HepG2 (cell line): ENCODE data around the gene FUT6. TPM values are rescaled to one million over a fixed set of nuclear protein-coding genes. Genes with fewer than 3 reads are reported as not detected.

Source experiments
- BRD4 ChIP-seq: sonication (generic); formaldehyde crosslinking; IDR thresholded peaks from 2 replicates; pipeline ENCODE4 v1.4.0; 2020; ENCODE audit warnings: missing genetic modification reagents
- HDAC1 ChIP-seq: sonication (generic); formaldehyde crosslinking; IDR thresholded peaks from 2 replicates; pipeline ENCODE4 v1.5.1; 2020; ENCODE audit warnings: mild to moderate bottlenecking, missing genetic modification reagents
- HOXA5 ChIP-seq: sonication (generic); formaldehyde crosslinking; IDR thresholded peaks from 2 replicates; pipeline ENCODE4 v1.4.0; 2020; ENCODE audit warnings: missing genetic modification reagents
- KDM5A ChIP-seq: fragments of 200-600 bp; sonication (generic); IDR thresholded peaks from 2 replicates; pipeline ENCODE4 v1.7.0; 2018; ENCODE audit warnings: antibody characterized with exemption, mild to moderate bottlenecking, low read length, borderline replicate concordance
- KLF9 ChIP-seq: IDR thresholded peaks from 2 replicates; pipeline ENCODE4 v1.6.1; 2016; ENCODE audit warnings: low read depth
- PAWR ChIP-seq: sonication (generic); formaldehyde crosslinking; IDR thresholded peaks from 2 replicates; pipeline ENCODE4 v1.4.0; 2020; ENCODE audit warnings: missing genetic modification reagents, mild to moderate bottlenecking, borderline replicate concordance
- PRPF4 ChIP-seq: fragments of 200-400 bp; formaldehyde crosslinking; IDR thresholded peaks from 2 replicates; pipeline ENCODE4 v1.6.1; 2016; ENCODE audit warnings: low read length, low read depth; ENCODE audit not compliant: poor library complexity, severe bottlenecking
- ZBTB1 ChIP-seq: sonication (generic); formaldehyde crosslinking; IDR thresholded peaks from 2 replicates; pipeline ENCODE4 v1.4.0; 2020; ENCODE audit warnings: missing genetic modification reagents, borderline replicate concordance
- ZNF510 ChIP-seq: sonication (generic); formaldehyde crosslinking; IDR thresholded peaks from 2 replicates; pipeline ENCODE4 v1.4.0; 2020; ENCODE audit warnings: low read depth, mild to moderate bottlenecking, missing genetic modification reagents
- ZNF773 ChIP-seq: sonication (generic); formaldehyde crosslinking; IDR thresholded peaks from 2 replicates; pipeline ENCODE4 v1.4.0; 2020; ENCODE audit warnings: missing genetic modification reagents, borderline replicate concordance
- ZSCAN29 ChIP-seq: sonication (generic); formaldehyde crosslinking; conservative IDR thresholded peaks from 2 replicates; pipeline ENCODE4 v1.4.0; 2020; ENCODE audit warnings: mild to moderate bottlenecking, missing genetic modification reagents
- polyA plus RNA-seq, 8 experiments: library from polyadenylated mRNA; depleted of rRNA in 3 of 8; stranded (reverse) in 7 of 8; unstranded in 1 of 8; fragments of >200 nt; fragmentation: Illumina TruSeq in 4 of 8; extraction: Trizol in 4 of 8; gene quantifications; 2 replicates each; pipeline versions ENCODE4 v1.2.1 to v1.2.3, GENCODE V29; 2011 to 2016; ENCODE audit warnings: low read depth in 4 of 8, missing spikeins in 1 of 8, mixed read lengths in 1 of 8; ENCODE audit not compliant: insufficient read depth in 1 of 8
- total RNA-seq, 5 experiments: library from RNA; depleted of rRNA; stranded (reverse); fragments of >200 nt; fragmentation: Illumina TruSeq; extraction: Trizol; gene quantifications; 2 replicates each; pipeline ENCODE4 v1.2.3, GENCODE V29; 2016; ENCODE audit warnings: low read depth in 1 of 5
- TF ChIP-seq, protein P1 (sequence below): sonication (generic); formaldehyde crosslinking; IDR thresholded peaks from 2 replicates; pipeline ENCODE4 v1.9.0; 2021; ENCODE audit warnings: missing genetic modification reagents, borderline replicate concordance
- TF ChIP-seq, protein P2 (sequence below): sonication (generic); formaldehyde crosslinking; conservative IDR thresholded peaks from 2 replicates; pipeline ENCODE4 v1.4.0; 2020; ENCODE audit warnings: missing genetic modification reagents
- TF ChIP-seq, protein P3 (sequence below): sonication (generic); formaldehyde crosslinking; IDR thresholded peaks from 2 replicates; pipeline ENCODE4 v1.4.0; 2020; ENCODE audit warnings: mild to moderate bottlenecking, missing genetic modification reagents, borderline replicate concordance
- TF ChIP-seq, protein P4 (sequence below): sonication (generic); formaldehyde crosslinking; IDR thresholded peaks from 2 replicates; pipeline ENCODE4 v1.4.0; 2020; ENCODE audit warnings: missing genetic modification reagents

The FUT6 gene
- total and polyA plus RNA-seq, 2 of the 13 experiments (the other 11 are each of a cell fraction or from before 2014, with no cell fraction given), result 8.2 to 27.7 TPM

DNA sequence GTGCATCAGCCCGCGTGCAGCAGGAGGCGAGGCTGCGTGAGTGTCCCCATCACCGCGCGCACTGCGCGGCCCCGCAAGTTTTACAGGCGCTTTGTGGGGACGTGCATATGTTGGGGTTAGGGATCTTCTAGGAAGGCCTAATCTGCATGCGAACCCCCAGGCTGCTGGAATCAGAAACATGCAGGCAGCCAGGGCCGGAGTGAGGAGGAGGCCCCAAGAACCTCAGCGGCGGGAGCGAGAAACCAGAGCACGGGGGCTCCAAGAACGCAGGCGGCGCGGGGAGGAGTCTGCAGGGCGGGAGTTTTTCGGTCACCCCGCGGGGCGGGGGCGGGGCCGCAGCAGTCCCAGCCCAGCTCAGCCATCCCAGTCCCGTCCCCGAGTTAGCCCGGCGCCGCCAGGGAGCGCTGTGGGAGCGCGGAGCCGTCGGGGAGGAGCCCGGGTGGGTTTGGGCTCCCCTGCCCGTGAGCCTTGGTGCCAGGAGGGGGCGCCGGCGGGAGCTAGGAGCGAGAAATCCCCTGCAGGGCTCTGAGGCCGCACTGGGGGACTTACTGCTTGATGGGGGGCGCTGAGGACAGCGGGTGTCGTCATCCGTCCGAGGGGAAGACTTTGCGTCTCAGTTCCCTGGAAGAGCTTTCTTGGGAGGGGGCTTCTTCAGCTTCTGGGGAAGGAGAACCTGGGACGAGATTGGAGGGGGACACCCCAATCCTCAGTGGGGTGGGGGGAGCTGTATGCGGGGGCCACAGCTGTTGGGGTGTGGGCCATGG, 35.6 kb downstream of the FUT6 start (continued):
- TF ChIP-seq, protein P1, sequence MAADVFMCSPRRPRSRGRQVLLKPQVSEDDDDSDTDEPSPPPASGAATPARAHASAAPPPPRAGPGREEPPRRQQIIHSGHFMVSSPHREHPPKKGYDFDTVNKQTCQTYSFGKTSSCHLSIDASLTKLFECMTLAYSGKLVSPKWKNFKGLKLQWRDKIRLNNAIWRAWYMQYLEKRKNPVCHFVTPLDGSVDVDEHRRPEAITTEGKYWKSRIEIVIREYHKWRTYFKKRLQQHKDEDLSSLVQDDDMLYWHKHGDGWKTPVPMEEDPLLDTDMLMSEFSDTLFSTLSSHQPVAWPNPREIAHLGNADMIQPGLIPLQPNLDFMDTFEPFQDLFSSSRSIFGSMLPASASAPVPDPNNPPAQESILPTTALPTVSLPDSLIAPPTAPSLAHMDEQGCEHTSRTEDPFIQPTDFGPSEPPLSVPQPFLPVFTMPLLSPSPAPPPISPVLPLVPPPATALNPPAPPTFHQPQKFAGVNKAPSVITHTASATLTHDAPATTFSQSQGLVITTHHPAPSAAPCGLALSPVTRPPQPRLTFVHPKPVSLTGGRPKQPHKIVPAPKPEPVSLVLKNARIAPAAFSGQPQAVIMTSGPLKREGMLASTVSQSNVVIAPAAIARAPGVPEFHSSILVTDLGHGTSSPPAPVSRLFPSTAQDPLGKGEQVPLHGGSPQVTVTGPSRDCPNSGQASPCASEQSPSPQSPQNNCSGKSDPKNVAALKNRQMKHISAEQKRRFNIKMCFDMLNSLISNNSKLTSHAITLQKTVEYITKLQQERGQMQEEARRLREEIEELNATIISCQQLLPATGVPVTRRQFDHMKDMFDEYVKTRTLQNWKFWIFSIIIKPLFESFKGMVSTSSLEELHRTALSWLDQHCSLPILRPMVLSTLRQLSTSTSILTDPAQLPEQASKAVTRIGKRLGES (CRISPR knock-in tag), result no peak
- TF ChIP-seq, protein P2, sequence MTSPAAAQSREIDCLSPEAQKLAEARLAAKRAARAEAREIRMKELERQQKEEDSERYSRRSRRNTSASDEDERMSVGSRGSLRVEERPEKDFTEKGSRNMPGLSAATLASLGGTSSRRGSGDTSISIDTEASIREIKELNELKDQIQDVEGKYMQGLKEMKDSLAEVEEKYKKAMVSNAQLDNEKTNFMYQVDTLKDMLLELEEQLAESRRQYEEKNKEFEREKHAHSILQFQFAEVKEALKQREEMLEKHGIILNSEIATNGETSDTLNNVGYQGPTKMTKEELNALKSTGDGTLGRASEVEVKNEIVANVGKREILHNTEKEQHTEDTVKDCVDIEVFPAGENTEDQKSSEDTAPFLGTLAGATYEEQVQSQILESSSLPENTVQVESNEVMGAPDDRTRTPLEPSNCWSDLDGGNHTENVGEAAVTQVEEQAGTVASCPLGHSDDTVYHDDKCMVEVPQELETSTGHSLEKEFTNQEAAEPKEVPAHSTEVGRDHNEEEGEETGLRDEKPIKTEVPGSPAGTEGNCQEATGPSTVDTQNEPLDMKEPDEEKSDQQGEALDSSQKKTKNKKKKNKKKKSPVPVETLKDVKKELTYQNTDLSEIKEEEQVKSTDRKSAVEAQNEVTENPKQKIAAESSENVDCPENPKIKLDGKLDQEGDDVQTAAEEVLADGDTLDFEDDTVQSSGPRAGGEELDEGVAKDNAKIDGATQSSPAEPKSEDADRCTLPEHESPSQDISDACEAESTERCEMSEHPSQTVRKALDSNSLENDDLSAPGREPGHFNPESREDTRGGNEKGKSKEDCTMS (CRISPR knock-in tag), result no peak
- TF ChIP-seq ZBTB1 (CRISPR knock-in tag) (0 out of 2 replicates have a peak, but pooled peaks have one; percentile 63), HOXA5 (CRISPR knock-in tag) (peak; percentile 39; the same call in 1 of the 2 replicates), ZSCAN29 (0 out of 2 replicates have a peak, but pooled peaks have one; percentile 58), PRPF4 (no peak), HDAC1 (peak; percentile 86), ZNF773 (CRISPR knock-in tag) (no peak), BRD4 (no peak), ZNF510 (CRISPR knock-in tag) (0 out of 2 replicates have a peak, but pooled peaks have one; percentile 20), KDM5A (no peak), PAWR (CRISPR knock-in tag) (no peak), KLF9 (CRISPR knock-in tag) (no peak)
- TF ChIP-seq, protein P3, sequence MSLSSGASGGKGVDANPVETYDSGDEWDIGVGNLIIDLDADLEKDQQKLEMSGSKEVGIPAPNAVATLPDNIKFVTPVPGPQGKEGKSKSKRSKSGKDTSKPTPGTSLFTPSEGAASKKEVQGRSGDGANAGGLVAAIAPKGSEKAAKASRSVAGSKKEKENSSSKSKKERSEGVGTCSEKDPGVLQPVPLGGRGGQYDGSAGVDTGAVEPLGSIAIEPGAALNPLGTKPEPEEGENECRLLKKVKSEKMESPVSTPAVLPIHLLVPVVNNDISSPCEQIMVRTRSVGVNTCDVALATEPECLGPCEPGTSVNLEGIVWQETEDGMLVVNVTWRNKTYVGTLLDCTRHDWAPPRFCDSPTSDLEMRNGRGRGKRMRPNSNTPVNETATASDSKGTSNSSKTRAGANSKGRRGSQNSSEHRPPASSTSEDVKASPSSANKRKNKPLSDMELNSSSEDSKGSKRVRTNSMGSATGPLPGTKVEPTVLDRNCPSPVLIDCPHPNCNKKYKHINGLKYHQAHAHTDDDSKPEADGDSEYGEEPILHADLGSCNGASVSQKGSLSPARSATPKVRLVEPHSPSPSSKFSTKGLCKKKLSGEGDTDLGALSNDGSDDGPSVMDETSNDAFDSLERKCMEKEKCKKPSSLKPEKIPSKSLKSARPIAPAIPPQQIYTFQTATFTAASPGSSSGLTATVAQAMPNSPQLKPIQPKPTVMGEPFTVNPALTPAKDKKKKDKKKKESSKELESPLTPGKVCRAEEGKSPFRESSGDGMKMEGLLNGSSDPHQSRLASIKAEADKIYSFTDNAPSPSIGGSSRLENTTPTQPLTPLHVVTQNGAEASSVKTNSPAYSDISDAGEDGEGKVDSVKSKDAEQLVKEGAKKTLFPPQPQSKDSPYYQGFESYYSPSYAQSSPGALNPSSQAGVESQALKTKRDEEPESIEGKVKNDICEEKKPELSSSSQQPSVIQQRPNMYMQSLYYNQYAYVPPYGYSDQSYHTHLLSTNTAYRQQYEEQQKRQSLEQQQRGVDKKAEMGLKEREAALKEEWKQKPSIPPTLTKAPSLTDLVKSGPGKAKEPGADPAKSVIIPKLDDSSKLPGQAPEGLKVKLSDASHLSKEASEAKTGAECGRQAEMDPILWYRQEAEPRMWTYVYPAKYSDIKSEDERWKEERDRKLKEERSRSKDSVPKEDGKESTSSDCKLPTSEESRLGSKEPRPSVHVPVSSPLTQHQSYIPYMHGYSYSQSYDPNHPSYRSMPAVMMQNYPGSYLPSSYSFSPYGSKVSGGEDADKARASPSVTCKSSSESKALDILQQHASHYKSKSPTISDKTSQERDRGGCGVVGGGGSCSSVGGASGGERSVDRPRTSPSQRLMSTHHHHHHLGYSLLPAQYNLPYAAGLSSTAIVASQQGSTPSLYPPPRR, result no peak
- TF ChIP-seq, protein P4, sequence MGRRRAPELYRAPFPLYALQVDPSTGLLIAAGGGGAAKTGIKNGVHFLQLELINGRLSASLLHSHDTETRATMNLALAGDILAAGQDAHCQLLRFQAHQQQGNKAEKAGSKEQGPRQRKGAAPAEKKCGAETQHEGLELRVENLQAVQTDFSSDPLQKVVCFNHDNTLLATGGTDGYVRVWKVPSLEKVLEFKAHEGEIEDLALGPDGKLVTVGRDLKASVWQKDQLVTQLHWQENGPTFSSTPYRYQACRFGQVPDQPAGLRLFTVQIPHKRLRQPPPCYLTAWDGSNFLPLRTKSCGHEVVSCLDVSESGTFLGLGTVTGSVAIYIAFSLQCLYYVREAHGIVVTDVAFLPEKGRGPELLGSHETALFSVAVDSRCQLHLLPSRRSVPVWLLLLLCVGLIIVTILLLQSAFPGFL (CRISPR knock-in tag), result no peak
